DOHH2 (cell line): ENCODE results near the gene GALNT9.

Source experiments
- H3F3A ChIP-seq: fragments of 200-600 bp; sonication (generic), shearing (Covaris generic); 2 replicates; pipeline ENCODE4 v1.6.0; 2016; ENCODE audit warnings: antibody characterized with exemption, mild to moderate bottlenecking; ENCODE audit not compliant: control insufficient read depth, insufficient read depth
- H3K27ac ChIP-seq: fragments of 200-600 bp; sonication (generic); 2 replicates; pipeline ENCODE4 v1.5.1; 2014; ENCODE audit warnings: low read depth, mild to moderate bottlenecking, low read length, moderate library complexity
- H3K27me3 ChIP-seq: fragments of 200-600 bp; sonication (generic); 2 replicates; pipeline ENCODE4 v1.6.1; 2014; ENCODE audit warnings: mild to moderate bottlenecking, low read length, mixed read lengths; ENCODE audit not compliant: control insufficient read depth
- H3K36me3 ChIP-seq: fragments of 200-600 bp; sonication (generic); 2 replicates; pipeline ENCODE4 v1.6.1; 2014; ENCODE audit warnings: mild to moderate bottlenecking, low read length, moderate library complexity, mixed read lengths; ENCODE audit not compliant: control insufficient read depth
- H3K4me1 ChIP-seq: fragments of 200-600 bp; sonication (generic); 2 replicates; pipeline ENCODE4 v1.6.1; 2014; ENCODE audit warnings: mild to moderate bottlenecking, low read length, mixed read lengths; ENCODE audit not compliant: control insufficient read depth
- H3K4me2 ChIP-seq: fragments of 200-600 bp; sonication (generic); 2 replicates; pipeline ENCODE4 v1.6.0; 2014; ENCODE audit warnings: mild to moderate bottlenecking, low read length, moderate library complexity
- H3K4me3 ChIP-seq: fragments of 200-600 bp; sonication (generic); 2 replicates; pipeline ENCODE4 v1.5.1; 2014; ENCODE audit warnings: mild to moderate bottlenecking, low read length, mixed read lengths
- H3K79me2 ChIP-seq: fragments of 200-600 bp; sonication (generic); 2 replicates; pipeline ENCODE4 v1.6.1; 2014; ENCODE audit warnings: mild to moderate bottlenecking, low read length, mixed read lengths; ENCODE audit not compliant: control insufficient read depth
- H3K9me2 ChIP-seq: fragments of 200-600 bp; sonication (generic); replicated peaks from 2 replicates; pipeline ENCODE4 v1.6.1; 2014; ENCODE audit warnings: mild to moderate bottlenecking, low read length, mixed read lengths; ENCODE audit not compliant: control insufficient read depth
- H3K9me3 ChIP-seq: fragments of 200-600 bp; sonication (generic); 2 replicates; pipeline ENCODE4 v1.6.1; 2014; ENCODE audit warnings: antibody characterized with exemption, low read length, mixed read lengths; ENCODE audit not compliant: control insufficient read depth, insufficient read depth
- H4K20me1 ChIP-seq: fragments of 200-600 bp; sonication (generic); 2 replicates; pipeline ENCODE4 v1.6.0; 2014; ENCODE audit warnings: low read depth, mild to moderate bottlenecking, antibody characterized with exemption, low read length, moderate library complexity; ENCODE audit not compliant: control insufficient read depth, insufficient read depth
- EZH2phosphoT487 ChIP-seq: fragments of 200-600 bp; sonication (generic); IDR thresholded peaks from 2 replicates; pipeline ENCODE4 v1.6.1; 2017; ENCODE audit warnings: borderline replicate concordance, mild to moderate bottlenecking, antibody characterized with exemption, low read length, moderate library complexity, mixed read lengths
- TF ChIP-seq, protein P1 (sequence below): fragments of 200-600 bp; sonication (generic); IDR thresholded peaks from one replicate; pipeline ENCODE4 v1.5.1; 2014; ENCODE audit warnings: antibody characterized with exemption, mild to moderate bottlenecking, low read depth, low read length; ENCODE audit not compliant: poor library complexity, severe bottlenecking

The GALNT9 gene

DNA sequence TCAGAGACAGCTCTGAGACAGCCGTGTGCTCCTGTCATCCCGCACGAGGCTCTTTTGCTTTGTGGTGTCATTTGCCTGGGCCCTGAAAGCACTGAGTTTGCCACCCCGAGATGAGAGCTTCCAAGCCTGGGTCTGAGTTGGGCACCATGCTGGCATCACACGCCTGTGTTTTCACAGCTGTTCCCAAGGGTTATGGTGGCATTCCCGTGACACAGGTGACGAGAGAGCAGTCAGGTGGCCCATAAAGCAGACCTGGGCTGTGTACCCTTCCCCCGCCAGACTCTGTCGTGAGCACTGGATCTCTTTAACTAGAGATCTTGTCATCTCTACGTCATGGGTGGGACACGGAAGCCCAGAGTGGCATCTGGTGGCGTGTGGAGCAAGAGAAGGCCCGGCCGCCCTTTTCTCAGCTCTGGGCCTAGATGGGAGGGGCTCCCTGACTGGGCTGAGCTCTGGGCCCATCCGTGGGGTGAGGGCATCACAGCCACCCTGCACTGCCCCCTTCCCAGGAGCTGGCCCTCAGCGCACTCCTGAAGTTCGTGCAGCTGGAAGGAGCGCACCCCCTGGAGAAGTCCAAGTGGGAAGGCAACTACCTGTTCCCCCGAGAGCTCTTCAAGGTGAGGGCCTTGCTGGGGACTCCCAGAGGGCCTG lies 182.5 kb downstream of the GALNT9 start:
- Histone ChIP-seq H3K79me2 (peaks cover 65% of the 10 kb centered on the region), H3K36me3 (peaks cover 51% of the 10 kb centered on the region), H3K27me3 (no peaks in the 10 kb centered on the region), H3K9me3 (no peaks in the 10 kb centered on the region), H4K20me1 (peaks cover 8% of the 10 kb centered on the region), H3K27ac (no peak overlapping the region), H3K4me1 (peaks cover 19% of the 10 kb centered on the region), H3K4me2 (no peak overlapping the region), H3F3A (no peaks in the 10 kb centered on the region), H3K9me2 (no peaks in the 10 kb centered on the region), H3K4me3 (no peak overlapping the region)
- TF ChIP-seq EZH2phosphoT487, result no peak
- TF ChIP-seq, protein P1, sequence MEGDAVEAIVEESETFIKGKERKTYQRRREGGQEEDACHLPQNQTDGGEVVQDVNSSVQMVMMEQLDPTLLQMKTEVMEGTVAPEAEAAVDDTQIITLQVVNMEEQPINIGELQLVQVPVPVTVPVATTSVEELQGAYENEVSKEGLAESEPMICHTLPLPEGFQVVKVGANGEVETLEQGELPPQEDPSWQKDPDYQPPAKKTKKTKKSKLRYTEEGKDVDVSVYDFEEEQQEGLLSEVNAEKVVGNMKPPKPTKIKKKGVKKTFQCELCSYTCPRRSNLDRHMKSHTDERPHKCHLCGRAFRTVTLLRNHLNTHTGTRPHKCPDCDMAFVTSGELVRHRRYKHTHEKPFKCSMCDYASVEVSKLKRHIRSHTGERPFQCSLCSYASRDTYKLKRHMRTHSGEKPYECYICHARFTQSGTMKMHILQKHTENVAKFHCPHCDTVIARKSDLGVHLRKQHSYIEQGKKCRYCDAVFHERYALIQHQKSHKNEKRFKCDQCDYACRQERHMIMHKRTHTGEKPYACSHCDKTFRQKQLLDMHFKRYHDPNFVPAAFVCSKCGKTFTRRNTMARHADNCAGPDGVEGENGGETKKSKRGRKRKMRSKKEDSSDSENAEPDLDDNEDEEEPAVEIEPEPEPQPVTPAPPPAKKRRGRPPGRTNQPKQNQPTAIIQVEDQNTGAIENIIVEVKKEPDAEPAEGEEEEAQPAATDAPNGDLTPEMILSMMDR, result no peak
